H1 (cell line): ENCODE data around the gene RIT2. TPM values are rescaled to one million over a fixed set of nuclear protein-coding genes. Genes with fewer than 3 reads are reported as not detected.

Experiments
- CTCF ChIA-PET: fragments of 300-600 bp; sonication (Branson Sonifier 250); formaldehyde crosslinking; loops from one replicate; lab custom pipeline; 2021; ENCODE audit not compliant: partially characterized antibody; lab: Charles Lee
- POLR2A ChIA-PET: fragments of 300-600 bp; sonication (Branson Sonifier 250); formaldehyde crosslinking; loops from one replicate; lab custom pipeline; 2021; ENCODE audit warnings: inconsistent platforms; ENCODE audit not compliant: partially characterized antibody; lab: Charles Lee
- DNase-seq, 2 experiments: peaks; one replicate each; pipeline versions ENCODE4 v3.0.0 to v3.0.0-alpha.2; 2010 to 2022; ENCODE audit warnings: low spot score in 2 of 2, low read depth in 1 of 2, mixed read lengths in 1 of 2
- FAIRE-seq: peaks from 2 replicates; lab custom pipeline; 2011; peaks lifted over from hg19 to GRCh38; lab: Jason Lieb, UNC
- H2AFZ ChIP-seq: 2 replicates; pipeline ENCODE4 v1.8.1; 2012; ENCODE audit warnings: low read length, inconsistent platforms
- H2AK5ac ChIP-seq: 2 replicates; pipeline ENCODE4 v1.6.1; 2013; ENCODE audit warnings: low read depth, low read length
- H2BK120ac ChIP-seq: replicated peaks from 2 replicates; pipeline ENCODE3; 2013; ENCODE audit warnings: low read depth, low read length, inconsistent platforms
- H2BK12ac ChIP-seq: 2 replicates; pipeline ENCODE4 v1.6.1; 2013; ENCODE audit warnings: low read depth, low read length
- H2BK15ac ChIP-seq: 2 replicates; pipeline ENCODE4 v1.6.1; 2013; ENCODE audit warnings: low read length
- H2BK20ac ChIP-seq: 2 replicates; pipeline ENCODE4 v1.6.1; 2013; ENCODE audit warnings: low read length
- H2BK5ac ChIP-seq: 2 replicates; pipeline ENCODE4 v1.6.1; 2013; ENCODE audit warnings: low read depth, low read length
- H3K14ac ChIP-seq: 2 replicates; pipeline ENCODE4 v1.6.1; 2013; ENCODE audit warnings: inconsistent platforms; ENCODE audit not compliant: insufficient read length
- H3K18ac ChIP-seq: 2 replicates; pipeline ENCODE4 v1.6.1; 2013; ENCODE audit warnings: low read length; ENCODE audit errors: extremely low read depth
- H3K23ac ChIP-seq: 2 replicates; pipeline ENCODE4 v1.6.1; 2013; ENCODE audit warnings: inconsistent platforms; ENCODE audit not compliant: insufficient read length
- H3K23me2 ChIP-seq: 2 replicates; pipeline ENCODE4 v1.6.1; 2013; ENCODE audit warnings: low read depth, low read length
- H3K27ac ChIP-seq: 2 replicates; pipeline ENCODE4 v1.6.1; 2011; ENCODE audit warnings: low read depth, low read length, inconsistent platforms
- H3K27me3 ChIP-seq, 4 experiments: replicated peaks in 1 of 4; 1 replicate in 1 of 4; 2 replicates in 3 of 4; pipeline versions ENCODE4 v1.6.1 to v1.8.1; 2011 to 2013; ENCODE audit warnings: low read length in 3 of 4, mild to moderate bottlenecking in 3 of 4, inconsistent platforms in 2 of 4, mixed read lengths in 2 of 4, moderate library complexity in 1 of 4; ENCODE audit not compliant: control insufficient read depth in 3 of 4, insufficient read depth in 3 of 4; ENCODE audit errors: extremely low read depth in 1 of 4
- H3K36me3 ChIP-seq, 4 experiments: 2 replicates each; pipeline versions ENCODE4 v1.6.1 to v1.8.1; 2011 to 2013; ENCODE audit warnings: mild to moderate bottlenecking in 4 of 4, low read length in 3 of 4, moderate library complexity in 2 of 4, control low read depth in 1 of 4, inconsistent platforms in 1 of 4; ENCODE audit not compliant: insufficient read depth in 4 of 4, control insufficient read depth in 2 of 4
- H3K4ac ChIP-seq: replicated peaks from 2 replicates; pipeline ENCODE3; 2013; ENCODE audit warnings: low read length, low read depth, mixed read lengths, inconsistent platforms; ENCODE audit not compliant: insufficient read length
- H3K4me1 ChIP-seq, 4 experiments: replicated peaks in 1 of 4; 1 replicate in 1 of 4; 2 replicates in 3 of 4; pipeline versions ENCODE4 v1.6.1 to v1.8.1; 2011 to 2013; ENCODE audit warnings: low read length in 3 of 4, inconsistent platforms in 2 of 4, mixed read lengths in 1 of 4; ENCODE audit not compliant: insufficient read depth in 4 of 4, control insufficient read depth in 3 of 4
- H3K4me2 ChIP-seq, 2 experiments: 2 replicates each; pipeline versions ENCODE4 v1.6.1 to v1.8.1; 2011 to 2013; ENCODE audit warnings: low read depth in 2 of 2, low read length in 2 of 2, control low read depth in 1 of 2, inconsistent platforms in 1 of 2, mild to moderate bottlenecking in 1 of 2; ENCODE audit not compliant: insufficient read depth in 1 of 2
- H3K4me3 ChIP-seq, 4 experiments: fragments of 200-600, 300-600 bp in 1 of 4; sonication (generic), shearing (Covaris generic), sonication (Bioruptor Twin) in 1 of 4; 2 replicates each; pipeline versions ENCODE4 v1.5.1 to v1.8.1; 2011 to 2016; ENCODE audit warnings: low read length in 4 of 4, low read depth in 3 of 4, control low read depth in 2 of 4, inconsistent platforms in 2 of 4, mild to moderate bottlenecking in 2 of 4, mixed read lengths in 1 of 4, moderate library complexity in 1 of 4; ENCODE audit not compliant: insufficient read depth in 2 of 4; ENCODE audit errors: extremely low read depth in 1 of 4
- H3K56ac ChIP-seq: replicated peaks from 2 replicates; pipeline ENCODE3; 2013; ENCODE audit warnings: low read depth, mild to moderate bottlenecking, mixed read lengths, low read length, inconsistent platforms; ENCODE audit not compliant: insufficient read length
- H3K79me1 ChIP-seq: 2 replicates; pipeline ENCODE4 v1.6.1; 2013; ENCODE audit warnings: low read depth, low read length, control low read depth
- H3K79me2 ChIP-seq, 2 experiments: 2 replicates each; pipeline versions ENCODE4 v1.6.1 to v1.8.1; 2012 to 2013; ENCODE audit warnings: low read length in 2 of 2, mild to moderate bottlenecking in 2 of 2, inconsistent platforms in 1 of 2; ENCODE audit not compliant: insufficient read depth in 2 of 2, control insufficient read depth in 1 of 2
- H3K9ac ChIP-seq, 4 experiments: replicated peaks in 1 of 4; 1 replicate in 1 of 4; 2 replicates in 3 of 4; pipeline versions ENCODE4 v1.6.1 to v1.8.1; 2011 to 2013; ENCODE audit warnings: low read depth in 3 of 4, low read length in 3 of 4, control low read depth in 2 of 4, mild to moderate bottlenecking in 2 of 4, moderate library complexity in 2 of 4, inconsistent platforms in 1 of 4; ENCODE audit errors: extremely low read depth in 1 of 4
- H3K9me3 ChIP-seq, 2 experiments: 2 replicates each; pipeline versions ENCODE4 v1.6.1 to v1.8.1; 2012 to 2013; ENCODE audit warnings: mild to moderate bottlenecking in 2 of 2, moderate library complexity in 2 of 2, control low read depth in 1 of 2, inconsistent platforms in 1 of 2, low read depth in 1 of 2, low read length in 1 of 2, mixed read lengths in 1 of 2; ENCODE audit not compliant: insufficient read depth in 2 of 2
- H4K20me1 ChIP-seq, 2 experiments: replicated peaks in 1 of 2; 2 replicates each; pipeline versions ENCODE3 to v1.8.1; 2011 to 2013; ENCODE audit warnings: inconsistent platforms in 2 of 2, low read length in 2 of 2, mild to moderate bottlenecking in 1 of 2; ENCODE audit not compliant: insufficient read depth in 2 of 2, control insufficient read depth in 1 of 2
- H4K5ac ChIP-seq: 2 replicates; pipeline ENCODE4 v1.6.1; 2013; ENCODE audit warnings: low read length, low read depth, mixed read lengths, inconsistent platforms; ENCODE audit not compliant: insufficient read length
- H4K8ac ChIP-seq: 2 replicates; pipeline ENCODE4 v1.8.0; 2013; ENCODE audit warnings: mild to moderate bottlenecking, moderate library complexity, low read length, inconsistent platforms; ENCODE audit not compliant: insufficient read depth; ENCODE audit errors: extremely low read depth
- H4K91ac ChIP-seq: replicated peaks from 2 replicates; pipeline ENCODE3; 2013; ENCODE audit warnings: low read length, mixed read lengths, inconsistent platforms; ENCODE audit not compliant: insufficient read length
- EP300 ChIP-seq, 2 experiments: IDR thresholded peaks; 1 replicate in 1 of 2; 2 replicates in 1 of 2; pipeline ENCODE4 v1.6.1; 2011 to 2012; ENCODE audit warnings: low read depth in 2 of 2, low read length in 2 of 2, mild to moderate bottlenecking in 2 of 2, borderline replicate concordance in 1 of 2, inconsistent platforms in 1 of 2, moderate library complexity in 1 of 2
- POLR2AphosphoS5 ChIP-seq: IDR thresholded peaks from 2 replicates; pipeline ENCODE4 v1.6.1; 2011; ENCODE audit warnings: low read depth, low read length
- SIN3A ChIP-seq, 2 experiments: IDR thresholded peaks in 1 of 2; conservative IDR thresholded peaks in 1 of 2; 2 replicates each; pipeline ENCODE4 v1.6.1; 2011 to 2012; ENCODE audit warnings: low read length in 2 of 2, improper control_type of control experiment in 1 of 2, low read depth in 1 of 2, mild to moderate bottlenecking in 1 of 2
- SIRT6 ChIP-seq: IDR thresholded peaks from one replicate; pipeline ENCODE4 v1.7.1; 2012; ENCODE audit warnings: low read length, inconsistent platforms
- SIX5 ChIP-seq: IDR thresholded peaks from 2 replicates; pipeline ENCODE4 v1.6.1; 2011; ENCODE audit warnings: mild to moderate bottlenecking, low read depth, low read length
- TEAD4 ChIP-seq: IDR thresholded peaks from 2 replicates; pipeline ENCODE4 v1.6.1; 2012; ENCODE audit warnings: low read depth, low read length, inconsistent platforms, mixed read lengths
- USF2 ChIP-seq: IDR thresholded peaks from 2 replicates; pipeline ENCODE4 v1.6.1; 2011; ENCODE audit warnings: low read length, improper control_type of control experiment
- WGBS, 2 experiments: shearing (Covaris generic) in 1 of 2; methylation state at CpG; one replicate each; pipeline versions ENCODE4 v1.1.6 to v1.1.7; 2013 to 2015; ENCODE audit warnings: low lambda C conversion rate in 2 of 2, mixed read lengths in 2 of 2, inconsistent platforms in 1 of 2, low coverage in 1 of 2, missing lambda C conversion rate in 1 of 2; ENCODE audit not compliant: insufficient replicate concordance in 2 of 2, insufficient coverage in 1 of 2, insufficient read length in 1 of 2; ENCODE audit errors: extremely low coverage in 1 of 2, missing lambda C conversion rate in 1 of 2; 5-methylcytosine and 5-hydroxymethylcytosine counted together
- polyA plus RNA-seq, 7 experiments: library from polyadenylated mRNA; depleted of rRNA in 3 of 7; stranded (reverse) in 5 of 7; unstranded in 2 of 7; fragments of >200 nt in 5 of 7; fragments of 200-250 nt in 2 of 7; gene quantifications; 1 replicate in 5 of 7; 2 replicates in 1 of 7; 4 replicates in 1 of 7; pipeline versions ENCODE4 v1.2.1 to v1.2.3, GENCODE V29; 2011 to 2013; ENCODE audit warnings: missing spikeins in 2 of 7, mixed read lengths in 2 of 7
- total RNA-seq: library from RNA; stranded (reverse); fragmentation: NEBNext Ultra II Directional; extraction: Animal tissue kit (Norgen Biotek cat#: 25700); gene quantifications from 2 replicates; pipeline ENCODE4 v1.2.1, GENCODE V29; 2021
- TF ChIP-seq, protein P1 (sequence below): IDR thresholded peaks from 2 replicates; pipeline ENCODE4 v1.6.1; 2012; ENCODE audit warnings: low read length, inconsistent platforms
- TF ChIP-seq, protein P2 (sequence below): IDR thresholded peaks from 2 replicates; pipeline ENCODE4 v1.6.1; 2012; ENCODE audit warnings: inconsistent platforms

Gene RIT2
- total and polyA plus RNA-seq, 2 of the 8 experiments (the other 6 are each of a cell fraction or from before 2014, with no cell fraction given): 0.67 to 3.2 TPM

DNA sequence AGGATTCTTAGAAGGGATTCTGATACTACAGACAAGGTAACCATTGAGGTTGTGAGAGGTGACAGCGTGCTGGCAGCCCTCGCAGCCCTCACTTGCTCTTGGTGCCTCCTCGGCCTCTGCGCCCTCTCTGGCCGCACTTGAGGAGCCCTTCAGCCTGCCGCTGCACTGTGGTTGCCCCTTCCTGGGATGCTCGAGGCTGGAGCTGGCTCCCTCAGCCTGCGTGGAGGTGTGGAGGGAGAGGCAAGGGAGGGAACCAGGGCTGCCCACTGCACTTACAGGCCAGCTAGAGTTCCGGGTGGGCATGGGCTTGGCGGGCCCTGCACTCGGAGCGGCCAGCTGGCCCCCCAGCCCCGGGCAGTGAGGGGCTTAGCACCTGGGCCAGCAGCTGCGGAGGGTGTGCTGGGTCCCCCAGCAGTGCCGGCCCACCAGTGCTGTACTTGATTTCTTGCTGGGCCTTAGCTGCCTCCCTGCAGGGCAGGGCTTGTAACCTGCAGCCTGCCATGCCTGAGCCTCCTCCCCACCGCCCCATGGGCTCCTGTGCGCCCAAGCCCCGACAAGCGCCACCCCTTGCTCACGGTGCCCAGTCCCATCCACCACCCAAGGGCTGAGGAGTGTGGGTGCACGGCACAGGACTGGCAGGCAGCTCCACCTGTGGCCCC is 23.9 kb upstream of the RIT2 start:
- H4K91ac ChIP-seq: no peak overlapping the region
- H3K9me3 ChIP-seq: peaks cover 4 to 9% of the 10 kb centered on the region in 2 experiments; a peak in 2 of 4 replicates
- H4K8ac ChIP-seq: no peak overlapping the region; the same call in 1 of the 2 replicates
- no peak overlapping the region for H2BK15ac ChIP-seq
- DNase-seq: no peak
- H3K36me3 ChIP-seq: no peaks in the 10 kb centered on the region
- no peaks in the 10 kb centered on the region for H3K79me2 ChIP-seq
- no peak overlapping the region for H2BK5ac ChIP-seq
- FAIRE-seq: no peak
- no peak overlapping the region for H3K27ac ChIP-seq
- no peak overlapping the region for H3K56ac ChIP-seq
- no peak overlapping the region for H3K18ac ChIP-seq
- no peak overlapping the region for H4K5ac ChIP-seq
- WGBS, 2 experiments: 87% methylated on average over 21 of the region's 21 CpGs; no CpG with 5 or more reads in 1 of the 2 experiments
- H3K4me2 ChIP-seq: no peak overlapping the region
- H3K27me3 ChIP-seq: no peaks in the 10 kb centered on the region
- H2AK5ac ChIP-seq: no peak overlapping the region
- no peak overlapping the region for H3K9ac ChIP-seq
- no peak overlapping the region; the same call in 1 of the 2 replicates for H2AFZ ChIP-seq
- H3K14ac ChIP-seq: no peak overlapping the region
- H2BK12ac ChIP-seq: no peak overlapping the region
- ChIA-PET POLR2A (no interaction called here), CTCF (interaction anchor here (0.6 to 1.0 kb wide), 2 partner anchors 14 to 216 kb away, joined by 3 to 4 read pairs; no protein-coding TSS in a partner anchor)
- no peaks in the 10 kb centered on the region for H3K4me1 ChIP-seq
- H3K79me1 ChIP-seq: no peaks in the 10 kb centered on the region
- no peak overlapping the region for H3K4ac ChIP-seq
- no peak overlapping the region for H3K23ac ChIP-seq
- H3K4me3 ChIP-seq: no peak overlapping the region
- no peak overlapping the region for H2BK20ac ChIP-seq
- no peak overlapping the region for H2BK120ac ChIP-seq
- no peaks in the 10 kb centered on the region for H4K20me1 ChIP-seq
- H3K23me2 ChIP-seq: no peaks in the 10 kb centered on the region
- TF ChIP-seq, protein P1, sequence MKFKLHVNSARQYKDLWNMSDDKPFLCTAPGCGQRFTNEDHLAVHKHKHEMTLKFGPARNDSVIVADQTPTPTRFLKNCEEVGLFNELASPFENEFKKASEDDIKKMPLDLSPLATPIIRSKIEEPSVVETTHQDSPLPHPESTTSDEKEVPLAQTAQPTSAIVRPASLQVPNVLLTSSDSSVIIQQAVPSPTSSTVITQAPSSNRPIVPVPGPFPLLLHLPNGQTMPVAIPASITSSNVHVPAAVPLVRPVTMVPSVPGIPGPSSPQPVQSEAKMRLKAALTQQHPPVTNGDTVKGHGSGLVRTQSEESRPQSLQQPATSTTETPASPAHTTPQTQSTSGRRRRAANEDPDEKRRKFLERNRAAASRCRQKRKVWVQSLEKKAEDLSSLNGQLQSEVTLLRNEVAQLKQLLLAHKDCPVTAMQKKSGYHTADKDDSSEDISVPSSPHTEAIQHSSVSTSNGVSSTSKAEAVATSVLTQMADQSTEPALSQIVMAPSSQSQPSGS: no peak
- no peak for TF ChIP-seq SIN3A (conservative IDR thresholded peaks at IDR 0.05 in 1 of 2, IDR thresholded peaks at IDR 0.05 in 1 of 2; ENCODE audit: low read depth in 1 of 2, low read length in 2 of 2)
- no peak for TF ChIP-seq POLR2AphosphoS5
- no peak for TF ChIP-seq USF2
- no peak for TF ChIP-seq TEAD4
- TF ChIP-seq, protein P2, sequence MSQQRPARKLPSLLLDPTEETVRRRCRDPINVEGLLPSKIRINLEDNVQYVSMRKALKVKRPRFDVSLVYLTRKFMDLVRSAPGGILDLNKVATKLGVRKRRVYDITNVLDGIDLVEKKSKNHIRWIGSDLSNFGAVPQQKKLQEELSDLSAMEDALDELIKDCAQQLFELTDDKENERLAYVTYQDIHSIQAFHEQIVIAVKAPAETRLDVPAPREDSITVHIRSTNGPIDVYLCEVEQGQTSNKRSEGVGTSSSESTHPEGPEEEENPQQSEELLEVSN: no peak
- no peak for TF ChIP-seq SIRT6
- TF ChIP-seq SIX5: no peak
- TF ChIP-seq EP300 (IDR thresholded peaks at IDR 0.05; ENCODE audit: borderline replicate concordance in 1 of 2, low read depth in 2 of 2, low read length in 2 of 2): no peak
